HL-60 (cell line): ENCODE results near the gene PCDHGC4.

Experiments used
- DNase-seq, 2 experiments: peaks; one replicate each; pipeline ENCODE4 v3.0.0-alpha.2; 2010 to 2020; ENCODE audit warnings: low read depth in 1 of 2, low spot score in 1 of 2
- H3K27ac ChIP-seq: fragments of 250-450 bp; sonication (Bioruptor Pico); replicated peaks from 2 replicates; pipeline ENCODE4 v1.5.1; 2020; ENCODE audit warnings: mild to moderate bottlenecking, moderate library complexity
- H3K27me3 ChIP-seq: fragments of 250-450 bp; sonication (Bioruptor Pico); 2 replicates; pipeline ENCODE4 v1.5.1; 2021; ENCODE audit warnings: mild to moderate bottlenecking, moderate library complexity; ENCODE audit not compliant: insufficient read depth, poor library complexity, severe bottlenecking
- H3K4me3 ChIP-seq: replicated peaks from 2 replicates; pipeline ENCODE4 v1.5.1; 2011; ENCODE audit warnings: mild to moderate bottlenecking, control low read depth, low read length; ENCODE audit not compliant: insufficient read depth
- GABPA ChIP-seq: IDR thresholded peaks from 2 replicates; pipeline ENCODE4 v1.6.1; 2012; ENCODE audit warnings: low read depth
- POLR2AphosphoS5 ChIP-seq: IDR thresholded peaks from 2 replicates; pipeline ENCODE4 v1.6.1; 2012; ENCODE audit warnings: low read depth
- SPI1 ChIP-seq: IDR thresholded peaks from 2 replicates; pipeline ENCODE4 v1.6.1; 2012; ENCODE audit warnings: low read depth, mild to moderate bottlenecking, borderline replicate concordance
- TF ChIP-seq, protein P1 (sequence below): IDR thresholded peaks from 2 replicates; pipeline ENCODE4 v1.6.1; 2012; ENCODE audit warnings: low read depth; ENCODE audit not compliant: insufficient replicate concordance
- TF ChIP-seq, protein P2 (sequence below): IDR thresholded peaks from one replicate; pipeline ENCODE4 v1.5.1; 2011; ENCODE audit warnings: low read length, control low read depth, inconsistent platforms; ENCODE audit not compliant: insufficient read depth

PCDHGC4 gene

DNA sequence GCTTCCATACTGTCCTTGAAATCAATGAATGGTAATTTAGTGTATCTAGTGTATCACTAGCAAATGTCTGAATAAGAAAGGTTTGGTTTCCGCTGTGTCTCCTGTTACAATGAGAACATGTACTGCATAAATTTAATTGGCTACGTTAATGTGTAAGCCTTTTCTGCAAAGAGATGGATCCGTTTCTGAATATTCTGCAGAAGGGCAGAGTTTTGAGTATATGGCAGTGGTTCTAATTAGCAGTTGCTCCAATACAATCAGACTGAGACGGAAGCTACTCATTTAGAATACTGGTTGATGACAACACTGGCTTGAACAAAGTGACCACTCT, 555 bp upstream of the PCDHGC4 start:
- Histone ChIP-seq H3K27ac (no peak overlapping the region), H3K4me3 (no peak overlapping the region), H3K27me3 (peaks cover 41% of the 10 kb centered on the region)
- DNase-seq, result no peak
- no peak for TF ChIP-seq GABPA

DNA sequence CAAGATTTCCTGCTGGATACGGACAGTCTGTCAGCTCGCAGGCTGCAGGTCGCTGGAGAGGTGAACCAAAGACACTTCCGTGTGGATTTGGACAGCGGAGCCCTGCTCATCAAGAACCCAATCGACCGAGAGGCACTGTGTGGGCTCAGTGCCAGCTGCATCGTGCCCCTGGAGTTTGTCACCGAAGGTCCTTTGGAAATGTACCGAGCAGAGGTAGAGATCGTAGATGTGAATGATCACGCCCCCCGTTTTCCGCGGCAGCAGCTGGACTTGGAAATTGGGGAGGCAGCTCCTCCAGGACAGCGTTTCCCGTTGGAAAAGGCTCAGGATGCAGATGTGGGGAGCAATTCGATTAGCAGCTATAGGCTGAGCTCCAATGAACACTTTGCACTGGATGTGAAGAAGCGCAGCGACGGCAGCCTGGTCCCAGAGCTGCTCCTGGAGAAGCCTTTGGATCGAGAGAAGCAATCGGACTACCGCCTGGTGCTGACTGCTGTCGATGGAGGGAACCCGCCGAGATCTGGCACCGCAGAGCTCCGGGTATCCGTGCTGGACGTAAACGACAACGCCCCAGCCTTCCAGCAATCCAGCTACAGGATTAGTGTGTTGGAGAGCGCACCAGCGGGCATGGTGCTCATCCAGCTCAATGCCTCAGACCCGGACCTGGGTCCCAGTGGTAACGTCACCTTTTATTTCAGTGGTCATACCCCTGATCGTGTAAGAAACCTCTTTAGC, 658 bp downstream of the PCDHGC4 start:
- no peak overlapping the region for H3K4me3 ChIP-seq
- no peak overlapping the region for H3K27ac ChIP-seq
- H3K27me3 ChIP-seq, result peaks cover 41% of the 10 kb centered on the region
- TF ChIP-seq SPI1 (no peak), POLR2AphosphoS5 (no peak)
- TF ChIP-seq, protein P1, sequence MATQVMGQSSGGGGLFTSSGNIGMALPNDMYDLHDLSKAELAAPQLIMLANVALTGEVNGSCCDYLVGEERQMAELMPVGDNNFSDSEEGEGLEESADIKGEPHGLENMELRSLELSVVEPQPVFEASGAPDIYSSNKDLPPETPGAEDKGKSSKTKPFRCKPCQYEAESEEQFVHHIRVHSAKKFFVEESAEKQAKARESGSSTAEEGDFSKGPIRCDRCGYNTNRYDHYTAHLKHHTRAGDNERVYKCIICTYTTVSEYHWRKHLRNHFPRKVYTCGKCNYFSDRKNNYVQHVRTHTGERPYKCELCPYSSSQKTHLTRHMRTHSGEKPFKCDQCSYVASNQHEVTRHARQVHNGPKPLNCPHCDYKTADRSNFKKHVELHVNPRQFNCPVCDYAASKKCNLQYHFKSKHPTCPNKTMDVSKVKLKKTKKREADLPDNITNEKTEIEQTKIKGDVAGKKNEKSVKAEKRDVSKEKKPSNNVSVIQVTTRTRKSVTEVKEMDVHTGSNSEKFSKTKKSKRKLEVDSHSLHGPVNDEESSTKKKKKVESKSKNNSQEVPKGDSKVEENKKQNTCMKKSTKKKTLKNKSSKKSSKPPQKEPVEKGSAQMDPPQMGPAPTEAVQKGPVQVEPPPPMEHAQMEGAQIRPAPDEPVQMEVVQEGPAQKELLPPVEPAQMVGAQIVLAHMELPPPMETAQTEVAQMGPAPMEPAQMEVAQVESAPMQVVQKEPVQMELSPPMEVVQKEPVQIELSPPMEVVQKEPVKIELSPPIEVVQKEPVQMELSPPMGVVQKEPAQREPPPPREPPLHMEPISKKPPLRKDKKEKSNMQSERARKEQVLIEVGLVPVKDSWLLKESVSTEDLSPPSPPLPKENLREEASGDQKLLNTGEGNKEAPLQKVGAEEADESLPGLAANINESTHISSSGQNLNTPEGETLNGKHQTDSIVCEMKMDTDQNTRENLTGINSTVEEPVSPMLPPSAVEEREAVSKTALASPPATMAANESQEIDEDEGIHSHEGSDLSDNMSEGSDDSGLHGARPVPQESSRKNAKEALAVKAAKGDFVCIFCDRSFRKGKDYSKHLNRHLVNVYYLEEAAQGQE, result no peak
- TF ChIP-seq, protein P2, sequence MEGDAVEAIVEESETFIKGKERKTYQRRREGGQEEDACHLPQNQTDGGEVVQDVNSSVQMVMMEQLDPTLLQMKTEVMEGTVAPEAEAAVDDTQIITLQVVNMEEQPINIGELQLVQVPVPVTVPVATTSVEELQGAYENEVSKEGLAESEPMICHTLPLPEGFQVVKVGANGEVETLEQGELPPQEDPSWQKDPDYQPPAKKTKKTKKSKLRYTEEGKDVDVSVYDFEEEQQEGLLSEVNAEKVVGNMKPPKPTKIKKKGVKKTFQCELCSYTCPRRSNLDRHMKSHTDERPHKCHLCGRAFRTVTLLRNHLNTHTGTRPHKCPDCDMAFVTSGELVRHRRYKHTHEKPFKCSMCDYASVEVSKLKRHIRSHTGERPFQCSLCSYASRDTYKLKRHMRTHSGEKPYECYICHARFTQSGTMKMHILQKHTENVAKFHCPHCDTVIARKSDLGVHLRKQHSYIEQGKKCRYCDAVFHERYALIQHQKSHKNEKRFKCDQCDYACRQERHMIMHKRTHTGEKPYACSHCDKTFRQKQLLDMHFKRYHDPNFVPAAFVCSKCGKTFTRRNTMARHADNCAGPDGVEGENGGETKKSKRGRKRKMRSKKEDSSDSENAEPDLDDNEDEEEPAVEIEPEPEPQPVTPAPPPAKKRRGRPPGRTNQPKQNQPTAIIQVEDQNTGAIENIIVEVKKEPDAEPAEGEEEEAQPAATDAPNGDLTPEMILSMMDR, result no peak
- DNase-seq, result no peak

DNA sequence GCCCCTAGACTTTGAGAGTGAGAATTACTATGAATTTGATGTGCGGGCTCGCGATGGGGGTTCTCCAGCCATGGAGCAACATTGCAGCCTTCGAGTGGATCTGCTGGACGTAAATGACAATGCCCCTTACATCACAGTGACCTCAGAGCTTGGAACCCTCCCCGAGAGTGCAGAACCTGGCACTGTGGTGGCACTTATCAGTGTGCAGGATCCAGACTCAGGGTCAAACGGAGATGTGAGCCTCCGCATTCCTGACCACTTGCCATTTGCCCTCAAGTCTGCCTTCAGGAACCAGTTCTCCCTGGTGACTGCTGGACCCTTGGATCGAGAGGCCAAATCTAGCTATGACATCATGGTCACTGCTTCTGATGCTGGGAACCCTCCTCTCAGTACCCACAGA, 1.3 kb downstream of the PCDHGC4 start:
- no peak overlapping the region for H3K4me3 ChIP-seq
- TF ChIP-seq SPI1, result no peak
- TF ChIP-seq, protein P1, result no peak
- TF ChIP-seq GABPA, result no peak
- TF ChIP-seq, protein P2, result no peak
- TF ChIP-seq POLR2AphosphoS5, result no peak
- H3K27me3 ChIP-seq, result peaks cover 41% of the 10 kb centered on the region
- DNase-seq, result no peak
- no peak overlapping the region for H3K27ac ChIP-seq

DNA sequence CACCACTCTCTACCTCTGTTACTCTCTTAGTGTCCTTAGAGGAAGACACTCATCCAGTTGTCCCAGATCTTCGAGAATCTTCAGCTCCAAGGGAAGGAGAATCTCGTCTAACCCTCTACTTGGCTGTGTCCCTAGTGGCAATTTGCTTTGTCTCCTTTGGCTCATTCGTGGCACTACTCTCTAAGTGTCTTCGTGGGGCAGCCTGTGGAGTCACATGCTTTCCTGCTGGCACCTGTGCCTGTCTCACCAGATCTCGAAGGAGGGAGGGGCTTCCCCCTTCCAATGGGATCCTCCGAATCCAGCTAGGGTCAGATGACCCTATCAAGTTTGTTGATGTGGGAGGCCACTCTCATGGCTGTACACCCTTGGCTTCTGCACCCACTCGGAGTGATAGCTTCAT, 2.3 kb downstream of the PCDHGC4 start:
- Histone ChIP-seq H3K27ac (no peak overlapping the region), H3K27me3 (peaks cover 51% of the 10 kb centered on the region), H3K4me3 (no peak overlapping the region)
- TF ChIP-seq, protein P1, result no peak
- TF ChIP-seq POLR2AphosphoS5 (no peak), SPI1 (no peak), GABPA (no peak)
- TF ChIP-seq, protein P2, result no peak
- DNase-seq, result no peak
